ENCODE measurements around the gene RAB17.
A peak's percentile ranks its signal among the peaks of the same experiment; 100 is the strongest.

The RAB17 gene

DNA sequence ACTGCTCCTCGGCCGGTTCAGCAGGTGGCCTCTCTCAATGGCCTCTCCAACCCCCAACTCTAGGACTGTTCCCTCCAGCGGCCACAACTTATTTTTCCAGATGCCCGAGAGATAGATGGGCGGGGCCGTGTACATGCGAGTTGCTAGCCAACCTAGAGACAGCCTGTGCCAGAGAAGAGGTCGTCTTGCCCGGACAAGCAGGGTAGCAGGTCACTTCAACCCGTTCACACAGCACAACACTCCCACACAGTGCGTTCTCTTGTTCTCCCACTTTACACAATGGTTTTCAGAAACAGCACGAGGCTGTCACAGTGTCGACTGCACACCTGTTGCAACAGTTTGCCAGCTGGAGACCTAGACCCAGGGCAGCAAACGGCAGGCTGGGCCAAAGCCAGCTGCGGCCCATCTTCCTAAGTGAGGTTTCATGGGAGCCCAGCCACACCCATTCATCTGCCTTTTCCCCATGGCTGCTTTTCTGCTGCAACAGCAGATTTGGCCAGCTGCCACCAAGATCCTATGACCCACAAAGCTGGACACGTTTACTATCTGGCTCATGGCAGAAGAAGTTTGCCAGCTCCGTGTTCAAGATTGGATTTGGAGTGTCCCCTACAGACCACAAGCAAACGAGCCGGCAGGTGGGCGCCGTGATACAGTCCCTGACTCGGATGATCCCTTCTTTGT lies 31.4 kb downstream of the RAB17 start:
- peak; percentile 33 for DNase-seq

DNA sequence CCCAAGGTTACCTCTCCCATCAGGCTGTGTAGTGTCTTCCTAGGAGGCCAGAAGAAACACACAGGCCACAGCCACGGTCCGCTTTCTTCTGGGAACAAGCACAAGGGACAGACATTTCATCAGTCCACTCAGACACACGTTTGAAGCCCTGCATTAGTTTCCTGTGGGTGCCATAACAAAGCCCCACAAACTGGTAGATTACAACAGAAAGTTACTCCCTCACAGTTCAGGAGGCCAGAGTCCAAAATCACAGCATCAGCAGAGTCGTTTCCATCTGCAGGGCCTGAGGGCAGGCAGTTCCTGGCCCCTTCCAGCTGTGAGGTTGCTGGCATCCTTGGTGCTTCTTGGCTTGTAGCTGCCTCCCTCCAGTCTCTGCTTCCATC lies 32.9 kb downstream of the RAB17 start:
- DNase-seq = no peak

DNA sequence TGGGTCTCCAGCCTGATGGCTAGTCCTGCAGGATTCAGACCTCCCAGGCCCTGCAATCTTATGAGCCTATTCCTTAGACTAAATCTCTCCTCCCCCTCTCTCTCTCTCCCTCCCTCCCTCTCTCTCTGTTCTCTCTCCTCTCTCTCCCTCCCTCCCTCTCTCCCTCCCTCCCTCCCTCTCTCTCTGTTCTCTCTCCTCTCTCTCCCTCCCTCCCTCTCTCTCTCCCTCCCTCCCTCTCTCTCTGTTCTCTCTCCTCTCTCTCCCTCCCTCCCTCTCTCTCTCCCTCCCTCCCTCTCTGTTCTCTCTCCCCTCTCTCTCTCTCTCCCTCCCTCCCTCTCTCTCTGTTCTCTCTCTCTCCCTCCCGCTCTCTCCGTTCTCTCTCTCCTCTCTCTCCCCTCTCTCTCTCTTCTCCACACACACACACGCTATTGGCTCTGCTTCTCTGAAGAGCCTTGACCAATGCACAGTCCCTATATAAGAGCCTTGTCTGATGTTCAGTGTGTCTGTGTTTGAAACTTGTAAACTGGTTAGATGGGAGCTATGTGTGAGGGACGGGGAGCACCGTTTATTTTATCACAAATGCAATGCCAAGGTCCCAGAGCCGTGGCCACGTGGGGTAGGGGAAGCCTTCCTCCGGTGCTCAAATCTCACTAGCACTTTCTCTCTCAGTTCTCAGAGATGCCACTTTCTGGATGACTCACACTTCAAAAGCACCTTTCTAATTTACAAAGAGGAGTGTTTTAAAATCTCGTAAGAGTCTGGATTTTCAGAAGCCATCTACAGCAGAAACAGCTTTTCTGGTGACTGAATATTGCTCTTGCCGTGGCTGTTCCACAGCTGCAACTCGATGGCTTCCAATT lies 33.5 kb downstream of the RAB17 start:
- DNase-seq = no peak

DNA sequence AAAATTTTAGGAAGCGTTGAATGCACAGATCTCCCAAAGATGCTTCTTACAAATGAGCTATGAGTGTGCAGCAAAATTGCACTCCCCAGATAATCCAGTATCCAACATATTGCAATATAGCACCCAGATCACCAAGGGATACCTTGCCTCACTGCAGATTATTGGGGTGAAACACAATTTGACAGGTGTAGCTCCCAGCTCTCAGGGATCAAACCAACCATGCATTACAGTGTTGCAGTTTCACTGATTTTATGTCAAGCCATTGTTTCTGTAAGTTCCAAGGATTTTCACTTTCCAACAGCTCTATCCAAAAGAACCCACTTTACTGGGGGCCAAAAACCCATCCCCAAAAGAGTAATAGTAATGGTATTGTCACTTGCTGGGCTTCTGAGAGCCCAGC lies 35.0 kb downstream of the RAB17 start:
- DNase-seq = no peak

DNA sequence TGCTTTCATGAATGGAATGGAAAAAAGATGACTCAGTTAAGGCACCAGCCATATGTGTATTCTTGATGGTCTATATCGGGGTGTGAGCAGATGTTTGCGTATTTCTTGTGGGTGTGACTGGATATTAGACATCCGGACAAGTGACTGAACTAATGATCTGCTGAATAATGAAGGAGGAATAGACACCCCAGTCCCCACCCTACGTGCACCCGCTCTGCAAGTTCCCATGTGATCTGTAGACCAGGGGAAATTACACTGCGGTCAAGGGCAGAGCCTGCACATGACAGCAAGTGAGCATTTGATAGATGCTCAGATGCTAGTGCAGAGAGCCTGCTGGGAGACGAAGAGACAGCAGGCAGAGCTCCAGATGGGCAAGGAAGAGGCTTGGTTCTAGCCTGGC lies 36.6 kb downstream of the RAB17 start:
- DNase-seq = no peak

DNA sequence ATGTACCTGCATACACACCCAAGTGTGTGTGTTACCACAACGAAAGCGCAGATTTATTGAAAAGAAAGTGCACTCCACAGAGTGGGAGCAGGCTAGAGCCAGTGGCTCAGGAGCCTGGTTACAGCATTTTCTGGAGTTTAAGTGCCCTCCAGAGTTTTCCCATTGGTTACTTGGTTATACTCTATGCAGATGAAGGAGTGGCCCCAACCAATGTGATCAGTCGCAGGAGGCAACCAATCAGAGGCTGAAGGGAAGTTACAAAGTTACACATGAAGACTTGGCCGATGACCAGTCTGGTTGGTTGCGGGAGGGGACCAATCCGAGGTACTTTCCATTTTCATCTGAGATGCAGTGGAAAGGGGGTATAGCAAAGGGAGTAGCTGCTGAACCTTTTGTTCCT lies 37.6 kb downstream of the RAB17 start:
- DNase-seq = no peak

DNA sequence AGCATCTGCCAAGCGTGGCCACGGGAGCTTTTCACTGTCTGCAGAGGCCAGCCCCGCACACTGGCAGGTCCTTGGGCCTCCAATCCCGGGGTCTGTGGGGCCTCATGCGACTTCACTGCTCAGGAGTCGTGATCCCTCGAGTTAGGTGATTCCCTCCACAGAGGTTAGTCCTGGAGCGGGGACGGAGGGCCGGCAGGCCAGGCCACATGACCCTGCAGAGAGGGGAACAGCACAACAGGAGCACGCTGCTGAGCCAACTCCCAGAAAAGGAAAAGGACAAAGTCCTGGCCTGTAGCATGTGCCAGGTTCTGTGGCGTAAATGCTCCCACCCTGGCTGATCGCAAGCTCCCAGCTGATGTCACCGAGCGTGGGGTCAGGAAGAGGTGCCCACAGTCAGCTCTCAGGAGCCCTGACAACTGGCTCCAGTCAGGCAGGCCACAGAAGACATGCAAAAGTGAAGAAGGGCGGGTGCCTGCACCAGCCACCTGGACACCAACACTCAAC lies 39.4 kb downstream of the RAB17 start:
- no peak for DNase-seq

DNA sequence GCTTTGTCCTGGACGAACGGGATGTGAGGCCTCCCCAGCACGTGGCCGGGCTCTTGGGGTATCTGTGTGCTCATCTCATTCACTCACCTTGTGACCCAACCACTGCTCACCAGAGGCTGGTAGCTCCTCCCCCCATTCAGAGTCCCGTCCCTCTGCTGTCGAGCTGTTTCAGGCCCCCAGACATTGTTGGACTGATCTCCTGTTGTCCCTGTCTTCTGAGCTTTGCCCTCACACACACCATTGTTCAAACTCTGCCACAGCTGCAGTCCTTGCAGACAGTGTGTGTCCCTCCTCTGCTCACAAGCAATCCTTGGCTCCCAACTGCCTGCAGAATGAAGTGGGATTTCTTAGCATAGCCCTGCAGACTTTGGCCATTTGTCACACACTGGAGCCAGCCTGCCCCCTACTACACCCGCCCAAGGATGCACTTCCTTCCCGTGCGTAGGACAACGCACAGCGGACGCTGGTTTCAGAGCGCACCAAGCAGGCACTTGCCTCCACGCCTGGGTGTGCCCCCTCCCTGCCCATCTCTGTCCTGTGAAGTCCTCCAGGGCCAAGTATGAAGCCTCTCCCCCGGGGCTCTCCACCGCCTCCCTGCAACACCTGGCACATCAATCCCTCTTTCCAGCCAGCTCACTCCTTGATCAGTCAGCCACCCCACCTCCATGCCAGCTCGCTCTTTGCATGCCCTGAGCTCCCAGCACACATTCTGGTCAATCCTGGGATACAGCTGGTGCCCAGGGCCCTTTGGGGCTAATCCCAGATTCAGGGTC lies 40.7 kb downstream of the RAB17 start:
- DNase-seq = no peak

DNA sequence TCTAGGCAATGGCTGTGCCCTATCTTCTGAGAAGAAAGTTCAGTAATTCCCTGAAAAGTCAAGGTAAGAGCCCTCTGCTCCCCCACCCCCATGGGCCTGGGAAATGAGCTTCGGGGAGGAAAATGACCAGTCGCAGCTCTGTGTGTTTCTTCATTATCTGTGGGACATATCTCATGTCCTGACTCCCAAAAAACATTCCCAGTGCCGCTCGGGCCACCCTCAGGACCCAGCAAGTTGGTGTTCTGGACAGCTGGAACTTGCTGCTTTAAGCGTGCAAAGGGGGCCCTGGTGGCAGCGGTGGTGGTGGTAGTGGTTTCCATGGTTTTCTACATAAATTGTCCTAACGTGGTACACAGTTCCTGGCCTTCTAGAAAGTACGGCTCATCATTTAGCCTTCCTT lies 41.3 kb downstream of the RAB17 start:
- DNase-seq = no peak

DNA sequence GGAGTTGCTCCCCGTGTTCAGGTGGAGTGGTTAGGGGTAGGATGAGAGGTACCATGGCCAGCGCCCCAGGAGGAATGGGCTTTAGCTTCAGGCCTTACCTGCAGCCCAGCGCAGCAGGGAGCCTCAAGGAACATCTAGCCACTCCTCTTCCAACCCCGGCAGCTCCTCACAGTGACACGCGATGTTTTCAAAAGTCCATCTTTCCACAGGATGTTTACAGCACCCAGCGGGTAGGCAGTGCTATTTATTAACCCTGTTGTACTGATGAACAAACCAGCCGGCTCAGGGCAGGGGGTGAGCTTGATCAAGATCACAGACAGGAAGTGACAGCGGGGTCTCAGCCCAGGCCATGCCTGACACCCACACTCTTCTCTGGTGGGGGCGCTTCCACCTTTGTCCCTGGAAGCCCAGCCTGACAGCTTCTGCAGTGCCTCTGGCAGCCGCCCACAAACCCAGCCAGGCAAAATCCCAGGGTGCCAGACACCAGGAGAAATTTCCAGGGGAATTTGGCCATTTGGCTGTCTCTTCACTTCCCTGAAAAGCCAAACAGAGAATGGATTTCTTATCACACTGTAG lies 42.6 kb downstream of the RAB17 start:
- no peak for DNase-seq

DNA sequence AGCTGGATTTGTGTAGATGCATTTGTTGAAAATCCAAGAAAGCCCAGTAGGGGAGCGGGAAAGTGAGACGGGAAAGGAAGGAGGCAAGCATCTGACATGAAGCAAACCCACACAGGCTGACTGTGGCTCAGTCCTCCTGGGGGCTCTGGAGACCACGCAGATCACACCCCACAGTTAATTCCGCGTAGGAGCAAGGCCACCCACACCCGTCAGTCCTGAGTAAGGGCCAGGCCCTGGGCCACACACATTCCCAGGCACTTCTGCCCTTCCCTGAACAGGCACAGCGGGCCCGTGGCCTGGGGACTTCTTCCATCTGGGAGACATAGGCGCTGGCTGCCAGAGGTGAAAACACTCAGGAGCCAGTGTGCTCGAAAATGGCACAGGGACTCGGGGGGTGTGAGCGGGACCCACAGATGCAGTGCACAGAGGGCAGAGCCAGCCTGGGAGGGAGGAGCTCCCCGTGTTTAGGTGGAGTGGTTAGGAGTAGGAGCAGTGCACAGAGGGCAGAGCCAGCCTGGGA lies 43.6 kb downstream of the RAB17 start:
- no peak for DNase-seq

DNA sequence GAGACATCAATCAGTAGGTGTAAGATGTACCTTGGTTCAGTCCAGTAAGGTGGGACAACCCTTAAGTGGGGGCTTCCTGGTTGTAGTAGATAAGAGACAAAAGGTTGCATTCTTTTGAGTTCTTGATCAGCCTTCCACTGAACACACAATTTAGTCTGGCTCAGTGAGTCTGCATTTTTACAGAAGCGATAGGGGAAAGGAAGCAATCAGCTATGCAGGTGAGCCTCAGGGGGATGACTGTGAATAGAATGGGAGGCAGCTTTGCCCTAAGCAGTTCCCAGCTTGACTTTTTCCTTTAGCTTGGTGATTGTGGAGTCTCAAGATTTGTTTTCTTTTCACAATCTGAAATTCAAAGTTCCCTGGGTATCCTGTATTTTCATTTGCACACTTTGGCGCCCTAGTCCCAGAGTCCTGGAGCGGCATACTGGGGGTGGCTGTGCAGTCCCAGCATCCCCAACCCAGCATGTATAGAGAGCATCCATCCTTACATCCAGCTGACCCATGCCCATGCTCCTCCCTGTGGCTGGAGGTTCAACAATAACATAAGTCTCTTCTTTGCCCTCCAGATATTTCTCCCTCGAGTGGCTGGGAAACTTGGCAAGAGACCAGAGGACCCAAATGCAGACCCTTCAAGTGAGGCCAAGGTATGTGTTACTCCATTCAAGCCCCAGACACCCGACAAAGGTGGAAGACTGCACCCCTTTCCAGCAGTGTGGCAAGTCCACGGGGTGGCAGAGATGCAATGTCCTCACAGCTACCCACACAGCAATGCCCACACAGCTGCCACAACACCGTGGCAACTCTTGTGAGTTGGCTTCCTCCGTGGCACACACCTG lies 44.3 kb downstream of the RAB17 start:
- DNase-seq = no peak

DNA sequence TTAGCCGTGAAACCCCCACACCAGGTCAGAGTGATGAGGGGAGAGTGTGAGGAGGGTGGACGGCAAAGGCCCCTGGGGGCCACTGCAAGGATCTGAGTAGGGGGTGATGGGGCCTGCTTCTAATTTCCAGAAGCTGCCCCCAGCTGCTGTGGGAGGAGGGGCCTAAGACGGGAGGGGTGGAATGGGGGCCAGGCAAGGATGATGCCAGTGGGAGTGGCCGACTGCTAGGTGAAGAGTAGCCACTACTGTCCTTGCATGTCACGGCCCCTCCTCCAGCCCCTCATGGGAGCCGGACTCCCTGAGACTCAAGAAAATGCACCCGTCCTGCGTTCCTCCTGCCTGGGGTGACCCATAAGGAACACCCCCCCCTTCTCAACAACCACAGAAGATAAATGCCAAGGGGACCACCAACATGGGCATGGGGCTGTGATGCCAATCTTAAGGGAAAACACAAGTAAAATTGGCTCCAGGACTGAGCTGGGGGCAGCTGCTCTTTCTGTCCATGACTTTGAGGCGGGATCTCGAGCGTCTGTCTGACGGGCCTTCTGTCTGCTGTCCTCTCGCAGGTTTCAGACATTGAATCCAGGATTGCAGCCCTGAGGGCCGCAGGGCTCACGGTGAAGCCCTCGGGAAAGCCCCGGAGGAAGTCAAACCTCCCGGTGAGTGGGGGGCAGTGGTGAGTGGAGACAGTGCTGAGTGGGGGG lies 48.4 kb downstream of the RAB17 start:
- DNase-seq = no peak

DNA sequence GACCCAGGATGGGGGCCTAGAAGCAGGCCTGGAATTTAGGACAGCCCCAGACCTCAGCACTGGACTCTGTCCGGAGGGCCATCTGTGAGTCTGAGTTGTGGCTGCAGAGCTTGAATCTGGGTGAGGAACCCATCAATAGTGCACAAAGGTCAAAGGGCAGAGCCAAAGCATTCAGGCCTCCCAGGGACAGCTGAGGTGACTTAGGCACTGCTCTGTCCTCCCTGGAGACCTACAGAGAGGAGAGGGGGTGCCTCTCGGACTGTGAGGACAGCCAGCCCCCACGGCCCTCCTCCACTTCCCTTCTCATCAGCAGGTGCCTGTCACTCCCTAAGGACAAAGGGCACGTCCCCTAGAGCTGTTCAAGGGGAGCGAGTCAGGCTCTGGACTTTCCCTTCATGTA lies 49.3 kb downstream of the RAB17 start:
- DNase-seq = no peak

DNA sequence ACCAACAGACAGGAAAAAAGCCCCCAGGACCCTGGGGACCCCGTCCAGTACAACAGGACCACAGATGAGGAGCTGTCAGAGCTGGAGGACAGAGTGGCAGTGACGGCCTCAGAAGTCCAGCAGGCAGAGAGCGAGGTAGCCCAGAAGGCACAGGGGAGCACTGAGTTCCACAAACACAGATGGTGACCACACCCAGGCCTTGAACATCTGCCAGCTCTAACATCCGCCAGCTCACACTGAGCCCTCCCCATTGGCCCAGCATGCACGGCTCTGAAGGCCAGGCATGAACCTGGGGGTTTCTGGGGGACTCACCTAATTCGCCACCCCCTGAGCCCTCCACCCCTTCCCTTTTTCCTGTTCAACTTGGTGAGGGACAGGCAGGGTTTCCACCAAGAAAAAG lies 49.7 kb downstream of the RAB17 start:
- DNase-seq = peak; percentile 64

DNA sequence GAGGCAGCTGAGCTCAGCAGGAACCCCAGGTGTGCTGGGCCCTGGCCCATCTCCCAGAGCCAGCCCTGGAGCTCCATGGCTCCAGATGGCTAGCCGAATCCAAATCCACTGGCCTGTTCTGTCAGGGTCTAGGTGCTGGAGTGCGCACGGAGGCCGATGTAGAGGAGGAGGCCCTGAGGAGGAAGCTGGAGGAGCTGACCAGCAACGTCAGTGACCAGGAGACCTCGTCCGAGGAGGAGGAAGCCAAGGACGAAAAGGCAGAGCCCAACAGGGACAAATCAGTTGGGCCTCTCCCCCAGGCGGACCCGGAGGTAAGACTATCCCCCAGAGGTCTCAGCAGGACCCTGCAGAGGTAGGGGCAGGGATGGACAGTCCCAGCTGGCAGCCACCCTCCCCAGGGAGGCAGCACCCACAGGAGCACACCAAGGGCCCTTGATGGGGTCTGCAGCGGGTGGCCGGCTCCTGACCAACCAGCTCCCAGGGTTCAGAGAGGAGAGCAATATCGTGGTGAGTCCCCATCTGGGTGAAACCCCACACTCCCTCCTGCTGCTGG lies 50.2 kb downstream of the RAB17 start:
- DNase-seq = no peak

DNA sequence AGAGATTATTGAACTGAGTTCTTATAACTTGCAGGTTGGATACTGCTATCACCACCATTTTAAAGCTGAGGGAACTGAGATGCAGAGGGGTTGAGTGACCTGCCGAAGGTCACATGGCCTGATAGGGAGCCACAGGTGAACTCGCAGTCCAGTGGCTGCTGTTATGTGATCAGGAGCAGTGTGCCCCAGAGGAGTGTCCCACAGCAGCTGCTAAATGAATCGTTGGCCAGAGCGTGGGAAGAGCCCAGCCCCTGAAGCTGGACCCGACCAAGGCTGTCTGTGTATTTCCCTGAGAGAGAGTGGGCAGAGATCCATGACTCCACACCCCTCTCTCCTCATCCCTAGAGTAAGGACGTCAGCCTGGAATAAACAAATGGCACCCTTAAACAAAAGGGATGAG lies 50.9 kb downstream of the RAB17 start:
- no peak for DNase-seq

DNA sequence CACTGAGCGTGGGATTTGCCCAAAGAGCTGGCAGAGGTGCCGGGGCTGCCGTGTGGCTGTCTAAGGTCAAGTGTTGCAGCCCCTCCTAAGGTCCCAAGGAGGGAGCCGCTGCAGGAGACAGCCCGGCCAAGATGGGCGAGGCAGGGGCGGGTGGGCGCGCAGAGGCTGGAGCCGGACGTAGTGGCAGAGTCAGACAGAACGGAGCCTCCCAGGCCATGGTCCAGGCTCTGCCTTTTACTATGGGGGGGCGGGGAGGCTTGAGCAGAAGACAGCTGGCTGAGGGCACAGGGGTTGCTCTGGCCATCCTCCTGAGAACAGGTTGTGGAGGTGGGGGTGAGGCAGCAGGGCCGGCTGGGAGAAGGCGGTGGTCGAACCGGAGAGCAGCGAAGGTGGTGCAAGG lies 51.6 kb downstream of the RAB17 start:
- DNase-seq = no peak

DNA sequence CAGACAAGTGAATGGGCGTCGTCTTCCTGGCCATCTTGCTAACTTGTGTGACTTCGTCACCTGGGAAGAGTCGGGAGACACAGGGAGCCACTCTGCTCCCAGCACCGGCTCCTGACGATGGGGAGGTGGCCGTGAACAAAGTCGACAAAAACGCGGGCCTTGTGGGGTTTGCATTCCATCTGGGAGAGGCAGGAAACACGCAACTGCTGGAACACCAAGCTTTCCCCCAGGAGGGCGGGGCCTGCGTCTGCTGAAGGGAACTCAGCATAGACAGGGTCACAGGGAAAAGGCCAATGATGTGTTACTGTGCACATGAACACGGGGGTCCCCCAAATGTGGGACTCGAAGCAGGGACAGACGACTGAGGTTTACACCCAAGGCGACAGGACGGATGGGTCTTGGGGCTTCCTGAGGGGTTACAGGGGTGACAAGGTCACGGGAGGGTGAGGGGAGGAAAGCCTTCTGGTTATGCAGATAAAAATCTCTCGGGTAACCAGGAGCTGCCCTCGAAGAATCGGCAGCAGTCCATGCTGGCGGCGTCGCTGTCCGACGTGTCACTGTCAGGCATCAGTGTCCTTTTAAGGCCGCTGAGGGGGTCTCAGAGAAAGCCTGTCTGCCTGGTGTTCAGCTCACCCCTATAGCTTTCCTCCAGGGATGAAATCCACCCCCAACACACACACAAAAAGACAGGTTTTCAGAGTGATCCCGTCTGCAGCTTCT lies 52.4 kb downstream of the RAB17 start:
- peak; percentile 11 for DNase-seq

DNA sequence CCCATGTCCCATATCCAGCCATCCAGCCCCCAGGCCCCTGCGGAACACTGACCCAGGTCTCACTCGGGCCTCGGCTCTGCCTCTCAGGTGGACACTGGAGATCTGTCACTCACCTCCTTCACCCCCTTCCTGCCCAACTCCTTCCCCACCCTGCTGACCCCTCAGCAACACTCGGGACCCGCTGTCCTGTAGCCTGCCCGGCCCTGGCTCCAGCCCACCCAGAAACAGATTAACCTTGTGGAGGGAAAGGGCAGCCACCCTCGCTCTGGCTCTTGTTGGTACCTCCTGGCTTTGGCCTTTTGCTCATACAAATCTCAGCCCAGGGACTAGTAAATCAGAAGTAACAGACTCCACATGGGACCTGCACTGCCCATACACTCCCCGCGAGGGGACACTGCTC lies 53.9 kb downstream of the RAB17 start:
- DNase-seq = no peak
